Breast epithelium (tissue), 3 donors: ENCODE results near the gene NFE2L2.

Source experiments
- POLR2A ChIP-seq: fragments of 450-650 bp; IDR thresholded peaks from one replicate; pipeline ENCODE4 v1.6.1; 2016; ENCODE audit warnings: antibody characterized with exemption, mild to moderate bottlenecking, moderate library complexity
- POLR2AphosphoS5 ChIP-seq, 3 donors: sonication (generic); formaldehyde crosslinking; IDR thresholded peaks; one replicate each; pipeline ENCODE4 v1.6.1; 2017; ENCODE audit warnings: antibody characterized with exemption in 3 of 3
- TF ChIP-seq, protein P1 (sequence below), 3 donors: fragments of 450-650 bp; IDR thresholded peaks; one replicate each; pipeline ENCODE4 v1.5.1; 2016 to 2017; ENCODE audit warnings: antibody characterized with exemption in 3 of 3, mild to moderate bottlenecking in 3 of 3, moderate library complexity in 3 of 3

DNA sequence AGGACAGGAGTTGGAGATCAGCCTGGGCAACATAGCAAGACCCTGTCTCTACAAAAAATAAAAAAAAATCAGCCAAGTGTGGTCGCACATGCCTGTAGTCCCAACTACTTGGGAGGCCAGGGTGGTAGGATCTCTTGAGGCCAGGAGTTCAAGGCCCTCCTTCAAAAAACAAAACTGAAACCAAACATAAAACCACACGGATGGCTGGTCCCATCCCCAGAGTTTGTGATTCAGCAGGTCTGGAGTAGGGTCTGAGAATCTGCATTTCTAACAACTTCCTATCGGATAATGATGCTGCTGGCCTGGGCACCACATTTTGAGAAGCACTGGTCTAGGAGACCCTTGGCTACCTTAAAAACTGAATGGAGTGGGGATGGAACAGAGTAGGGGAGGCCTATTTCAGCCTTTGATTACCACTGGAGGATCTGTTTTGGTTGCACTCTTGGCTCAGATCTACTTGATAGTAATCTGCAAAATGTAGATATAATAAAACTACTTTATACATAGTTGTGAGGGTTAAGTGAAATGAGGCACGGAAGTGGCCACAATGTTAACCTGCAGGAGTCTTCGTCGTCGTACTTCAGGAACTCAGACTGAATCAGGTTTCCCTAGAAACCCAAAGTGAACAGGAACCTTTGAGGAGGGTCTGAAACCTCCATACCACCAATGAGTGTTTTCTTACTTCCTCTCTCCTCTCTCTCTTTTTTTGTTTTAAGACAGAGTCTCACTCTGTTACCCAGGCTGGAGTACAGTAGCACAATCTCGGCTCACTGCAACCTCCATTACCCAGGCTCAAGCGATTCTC, 25.5 kb upstream of the NFE2L2 start:
- TF ChIP-seq, protein P1, sequence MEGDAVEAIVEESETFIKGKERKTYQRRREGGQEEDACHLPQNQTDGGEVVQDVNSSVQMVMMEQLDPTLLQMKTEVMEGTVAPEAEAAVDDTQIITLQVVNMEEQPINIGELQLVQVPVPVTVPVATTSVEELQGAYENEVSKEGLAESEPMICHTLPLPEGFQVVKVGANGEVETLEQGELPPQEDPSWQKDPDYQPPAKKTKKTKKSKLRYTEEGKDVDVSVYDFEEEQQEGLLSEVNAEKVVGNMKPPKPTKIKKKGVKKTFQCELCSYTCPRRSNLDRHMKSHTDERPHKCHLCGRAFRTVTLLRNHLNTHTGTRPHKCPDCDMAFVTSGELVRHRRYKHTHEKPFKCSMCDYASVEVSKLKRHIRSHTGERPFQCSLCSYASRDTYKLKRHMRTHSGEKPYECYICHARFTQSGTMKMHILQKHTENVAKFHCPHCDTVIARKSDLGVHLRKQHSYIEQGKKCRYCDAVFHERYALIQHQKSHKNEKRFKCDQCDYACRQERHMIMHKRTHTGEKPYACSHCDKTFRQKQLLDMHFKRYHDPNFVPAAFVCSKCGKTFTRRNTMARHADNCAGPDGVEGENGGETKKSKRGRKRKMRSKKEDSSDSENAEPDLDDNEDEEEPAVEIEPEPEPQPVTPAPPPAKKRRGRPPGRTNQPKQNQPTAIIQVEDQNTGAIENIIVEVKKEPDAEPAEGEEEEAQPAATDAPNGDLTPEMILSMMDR (IDR thresholded peaks at IDR 0.05): no peak
- TF ChIP-seq POLR2A (no peak), POLR2AphosphoS5 (IDR thresholded peaks at IDR 0.05) (no peak)
